GM12801 (cell line): ENCODE results near the gene ANKRD55.

Experiments used
- TF ChIP-seq, protein P1 (sequence below): IDR thresholded peaks from one replicate; pipeline ENCODE4 v1.5.1; 2011; ENCODE audit warnings: control low read depth; ENCODE audit not compliant: insufficient read length; ENCODE audit errors: extremely low read depth

Gene ANKRD55

DNA sequence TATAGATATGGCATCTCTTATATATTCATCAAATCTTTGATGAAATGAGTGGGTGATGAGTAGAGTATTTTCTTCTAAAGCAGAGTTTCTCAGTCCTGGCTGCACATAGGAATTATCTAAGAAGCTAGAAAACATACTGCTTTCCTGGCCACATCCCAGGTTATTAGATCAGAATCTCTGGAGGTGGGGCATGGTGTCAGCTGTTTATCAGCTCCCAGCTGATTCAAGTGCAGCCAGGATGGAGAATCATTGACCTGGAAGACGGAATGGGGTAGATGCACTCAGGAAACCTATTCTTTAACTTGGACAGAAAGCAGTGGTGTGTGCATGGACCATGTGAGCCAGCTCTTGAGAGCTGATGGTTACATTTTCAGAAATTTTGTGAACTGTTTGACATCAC, 130.2 kb downstream of the ANKRD55 start:
- TF ChIP-seq, protein P1, sequence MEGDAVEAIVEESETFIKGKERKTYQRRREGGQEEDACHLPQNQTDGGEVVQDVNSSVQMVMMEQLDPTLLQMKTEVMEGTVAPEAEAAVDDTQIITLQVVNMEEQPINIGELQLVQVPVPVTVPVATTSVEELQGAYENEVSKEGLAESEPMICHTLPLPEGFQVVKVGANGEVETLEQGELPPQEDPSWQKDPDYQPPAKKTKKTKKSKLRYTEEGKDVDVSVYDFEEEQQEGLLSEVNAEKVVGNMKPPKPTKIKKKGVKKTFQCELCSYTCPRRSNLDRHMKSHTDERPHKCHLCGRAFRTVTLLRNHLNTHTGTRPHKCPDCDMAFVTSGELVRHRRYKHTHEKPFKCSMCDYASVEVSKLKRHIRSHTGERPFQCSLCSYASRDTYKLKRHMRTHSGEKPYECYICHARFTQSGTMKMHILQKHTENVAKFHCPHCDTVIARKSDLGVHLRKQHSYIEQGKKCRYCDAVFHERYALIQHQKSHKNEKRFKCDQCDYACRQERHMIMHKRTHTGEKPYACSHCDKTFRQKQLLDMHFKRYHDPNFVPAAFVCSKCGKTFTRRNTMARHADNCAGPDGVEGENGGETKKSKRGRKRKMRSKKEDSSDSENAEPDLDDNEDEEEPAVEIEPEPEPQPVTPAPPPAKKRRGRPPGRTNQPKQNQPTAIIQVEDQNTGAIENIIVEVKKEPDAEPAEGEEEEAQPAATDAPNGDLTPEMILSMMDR = no peak

- TF ChIP-seq, protein P1 = no peak
Observed at GRCh38 chr5:56101180-56101579, 131.9 kb downstream of the ANKRD55 start.

DNA sequence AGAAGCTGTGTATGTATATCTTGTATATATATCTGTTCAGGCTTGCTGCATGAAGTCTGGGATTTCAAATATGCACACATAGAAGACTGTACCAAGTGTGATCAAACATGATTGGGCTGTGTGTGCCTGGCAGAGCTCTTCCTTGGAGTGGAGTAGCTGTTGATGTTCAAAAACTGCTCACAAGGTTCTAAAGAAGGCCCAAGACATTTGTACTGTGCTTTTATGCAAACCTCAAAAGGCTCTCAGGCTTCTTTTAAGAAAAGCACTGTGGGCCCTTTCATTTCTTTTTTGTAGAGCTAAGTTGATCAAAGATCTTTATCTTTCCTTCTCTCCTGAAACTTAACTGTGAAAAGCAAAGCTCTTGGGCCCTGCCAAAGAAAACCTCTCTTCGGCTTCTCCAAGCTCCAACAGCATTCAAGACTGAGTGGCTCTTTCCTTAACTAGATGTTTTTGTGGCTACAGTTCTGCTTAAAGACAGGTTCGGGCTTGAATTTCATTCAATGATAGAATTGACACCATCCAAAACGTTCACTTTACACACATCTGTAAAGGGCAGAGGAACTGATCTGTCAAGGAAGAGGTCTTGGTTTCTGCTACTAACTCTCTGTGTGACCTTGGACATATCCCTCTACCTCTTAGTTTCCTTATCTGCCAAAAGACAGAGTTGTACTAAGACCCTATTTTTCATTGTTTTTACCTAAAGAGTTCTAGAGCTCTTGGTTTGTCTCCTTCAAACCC, 132.5 kb downstream of the ANKRD55 start:
- TF ChIP-seq, protein P1 = no peak

DNA sequence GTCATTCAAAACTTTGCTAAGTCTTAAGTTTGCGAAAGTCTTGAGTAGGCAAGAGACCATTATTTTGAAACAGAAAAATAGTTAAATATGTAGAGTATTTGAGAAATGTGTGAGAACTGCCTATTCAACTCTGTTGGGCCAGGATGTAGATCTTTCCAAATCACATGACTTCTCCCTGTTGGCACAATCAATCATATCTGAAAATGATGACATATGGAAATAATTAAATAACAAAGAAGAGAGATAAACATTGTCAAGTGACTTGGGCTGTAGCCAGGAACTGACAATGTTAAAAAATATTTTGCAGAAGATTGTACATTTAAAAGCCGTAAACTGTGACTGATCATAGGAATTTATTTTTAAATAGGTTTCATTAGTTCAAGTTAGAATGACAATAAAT, 133.8 kb downstream of the ANKRD55 start:
- TF ChIP-seq, protein P1 = no peak

DNA sequence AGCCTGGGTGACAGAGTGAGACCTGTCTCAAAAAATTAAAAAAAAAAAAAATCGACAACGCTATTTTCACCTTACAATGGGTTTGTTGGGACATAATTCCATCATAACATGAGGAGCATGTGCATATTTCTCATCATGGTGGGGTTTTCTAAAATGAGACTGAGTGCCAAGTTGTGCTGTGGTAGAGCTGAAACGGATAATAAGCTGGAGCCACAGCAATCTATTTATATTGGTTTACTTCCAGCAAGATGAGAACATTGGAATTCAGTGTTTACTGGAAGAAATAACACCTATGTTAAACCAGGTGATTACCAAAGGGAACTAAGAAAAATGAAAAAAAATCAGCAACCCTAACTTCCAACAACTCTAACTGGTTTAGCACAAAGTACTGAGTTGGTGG, 136.1 kb downstream of the ANKRD55 start:
- TF ChIP-seq, protein P1 = no peak

GRCh38 chr5:56095579-56096102, 137.5 kb downstream of the ANKRD55 start:
- TF ChIP-seq, protein P1 = no peak

- TF ChIP-seq, protein P1 = no peak
Observed at GRCh38 chr5:56094579-56095361, 138.4 kb downstream of the ANKRD55 start.
